Measurements from ENCODE around the gene RASGRP1.
A peak's percentile ranks its signal among the peaks of the same experiment; 100 is the strongest.

The RASGRP1 gene

GRCh38 chr15:38563723-38564519, 693 bp downstream of the RASGRP1 start:
- H3K9me3 Mint-ChIP-seq = peaks cover 6% of the 10 kb centered on the region
- DNase-seq = peak; percentile 84
- H3K27ac Mint-ChIP-seq = peak overlapping the region; percentile 64
- TF ChIP-seq, protein P1, sequence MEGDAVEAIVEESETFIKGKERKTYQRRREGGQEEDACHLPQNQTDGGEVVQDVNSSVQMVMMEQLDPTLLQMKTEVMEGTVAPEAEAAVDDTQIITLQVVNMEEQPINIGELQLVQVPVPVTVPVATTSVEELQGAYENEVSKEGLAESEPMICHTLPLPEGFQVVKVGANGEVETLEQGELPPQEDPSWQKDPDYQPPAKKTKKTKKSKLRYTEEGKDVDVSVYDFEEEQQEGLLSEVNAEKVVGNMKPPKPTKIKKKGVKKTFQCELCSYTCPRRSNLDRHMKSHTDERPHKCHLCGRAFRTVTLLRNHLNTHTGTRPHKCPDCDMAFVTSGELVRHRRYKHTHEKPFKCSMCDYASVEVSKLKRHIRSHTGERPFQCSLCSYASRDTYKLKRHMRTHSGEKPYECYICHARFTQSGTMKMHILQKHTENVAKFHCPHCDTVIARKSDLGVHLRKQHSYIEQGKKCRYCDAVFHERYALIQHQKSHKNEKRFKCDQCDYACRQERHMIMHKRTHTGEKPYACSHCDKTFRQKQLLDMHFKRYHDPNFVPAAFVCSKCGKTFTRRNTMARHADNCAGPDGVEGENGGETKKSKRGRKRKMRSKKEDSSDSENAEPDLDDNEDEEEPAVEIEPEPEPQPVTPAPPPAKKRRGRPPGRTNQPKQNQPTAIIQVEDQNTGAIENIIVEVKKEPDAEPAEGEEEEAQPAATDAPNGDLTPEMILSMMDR (IDR thresholded peaks at IDR 0.05) = peak; percentile 94
- H3K36me3 Mint-ChIP-seq (ENCODE audit: low read depth) = no peaks in the 10 kb centered on the region
- H3K27me3 Mint-ChIP-seq (ENCODE audit: low read depth, poor library complexity) = peaks cover 69% of the 10 kb centered on the region
- peaks cover 15% of the 10 kb centered on the region for H3K4me1 Mint-ChIP-seq
- peak overlapping the region; percentile 83 for H3K4me3 Mint-ChIP-seq

DNA sequence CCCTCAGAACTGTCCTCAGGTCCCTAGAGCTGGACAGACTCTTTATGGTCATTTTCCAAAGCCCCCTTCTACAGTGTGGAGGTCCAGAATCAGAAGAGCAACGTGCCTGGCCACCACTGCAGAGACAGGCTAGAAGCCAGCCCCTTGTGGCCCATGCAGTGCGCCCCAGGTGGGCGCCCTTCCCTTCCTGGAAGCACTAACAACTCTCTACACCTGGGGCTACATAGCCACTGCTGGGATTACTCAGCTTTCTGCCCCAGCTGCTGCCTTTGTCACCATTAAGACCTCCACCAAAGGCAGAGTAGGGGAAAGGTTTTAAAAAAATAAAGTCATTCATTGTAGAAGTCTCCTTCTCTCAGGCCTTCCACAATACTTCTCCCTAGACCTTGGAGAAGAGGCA, 2.3 kb downstream of the RASGRP1 start:
- TF ChIP-seq, protein P1 (IDR thresholded peaks at IDR 0.05) = no peak
- H3K27ac Mint-ChIP-seq = no peak overlapping the region

GRCh38 chr15:38560456-38560926, 4.1 kb downstream of the RASGRP1 start:
- DNase-seq = no peak
- Mint-ChIP-seq H3K9me3 (no peaks in the 10 kb centered on the region), H3K27ac (no peak overlapping the region), H3K36me3 (ENCODE audit: low read depth) (no peaks in the 10 kb centered on the region), H3K27me3 (ENCODE audit: low read depth, poor library complexity) (peaks cover 37% of the 10 kb centered on the region), H3K4me3 (no peak overlapping the region), H3K4me1 (peaks cover 48% of the 10 kb centered on the region)
- TF ChIP-seq, protein P1 (IDR thresholded peaks at IDR 0.05) = no peak

More for the DNA sequence above, 2.3 kb downstream of the RASGRP1 start:
- no peaks in the 10 kb centered on the region for H3K36me3 Mint-ChIP-seq (ENCODE audit: low read depth)
- peaks cover 30% of the 10 kb centered on the region for H3K4me1 Mint-ChIP-seq
- H3K9me3 Mint-ChIP-seq = no peaks in the 10 kb centered on the region
- DNase-seq = no peak
- H3K4me3 Mint-ChIP-seq = no peak overlapping the region
- H3K27me3 Mint-ChIP-seq (ENCODE audit: low read depth, poor library complexity) = peaks cover 54% of the 10 kb centered on the region

DNA sequence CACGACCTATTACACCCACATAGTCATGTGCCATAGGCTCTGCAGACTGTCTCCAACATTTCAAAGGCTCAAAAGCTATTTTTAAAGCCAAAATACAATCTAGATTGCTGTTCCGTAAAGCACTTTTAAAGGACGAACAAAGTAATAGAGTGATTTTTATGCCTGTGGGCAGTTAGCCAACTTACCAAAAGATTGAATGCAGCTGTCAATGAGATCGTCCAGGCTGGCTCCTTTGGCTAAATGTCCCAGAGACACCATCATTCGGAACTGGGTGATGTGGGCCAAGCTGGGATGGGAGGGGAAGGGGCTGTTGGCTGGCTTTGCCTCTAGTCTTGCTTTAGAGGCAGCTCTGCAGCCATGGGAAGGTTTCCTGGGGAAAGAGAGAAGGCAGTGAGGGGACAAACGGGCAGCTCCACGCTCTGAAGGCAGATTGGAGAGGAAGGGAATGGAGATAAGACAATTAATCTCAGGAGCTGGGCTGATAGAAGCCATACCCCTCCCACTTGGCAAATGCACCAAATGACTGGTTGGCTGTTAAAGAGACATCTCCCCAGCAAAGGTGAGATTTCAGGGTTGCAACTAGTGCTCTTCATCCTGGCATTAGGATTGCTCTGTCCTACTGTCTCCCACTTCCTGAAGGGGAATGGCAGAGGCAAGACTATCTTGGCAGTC, 4.8 kb downstream of the RASGRP1 start:
- no peak overlapping the region for H3K4me3 Mint-ChIP-seq
- H3K27ac Mint-ChIP-seq = peak overlapping the region; percentile 11
- H3K36me3 Mint-ChIP-seq (ENCODE audit: low read depth) = no peaks in the 10 kb centered on the region
- no peaks in the 10 kb centered on the region for H3K9me3 Mint-ChIP-seq
- H3K27me3 Mint-ChIP-seq (ENCODE audit: low read depth, poor library complexity) = peaks cover 29% of the 10 kb centered on the region
- TF ChIP-seq, protein P1 (IDR thresholded peaks at IDR 0.05) = no peak
- H3K4me1 Mint-ChIP-seq = peaks cover 51% of the 10 kb centered on the region
- no peak for DNase-seq

GRCh38 chr15:38559131-38559530, 5.5 kb downstream of the RASGRP1 start:
- Mint-ChIP-seq H3K4me3 (no peak overlapping the region), H3K27ac (peak overlapping the region; percentile 34), H3K36me3 (ENCODE audit: low read depth) (no peaks in the 10 kb centered on the region), H3K9me3 (no peaks in the 10 kb centered on the region), H3K4me1 (peaks cover 51% of the 10 kb centered on the region), H3K27me3 (ENCODE audit: low read depth, poor library complexity) (peaks cover 28% of the 10 kb centered on the region)
- TF ChIP-seq, protein P1 (IDR thresholded peaks at IDR 0.05) = no peak
- no peak for DNase-seq
